WTC11 (cell line): ENCODE results near the gene ELP4. TPM values are rescaled to one million over a fixed set of nuclear protein-coding genes. Genes with fewer than 3 reads are reported as not detected.

Experiments used
- ATAC-seq: fragments of 200-7000 bp; cut with Tn5 transposase; 2 replicates; pipeline ENCODE4 v1.10.0; 2021; ENCODE audit warnings: mild to moderate bottlenecking, moderate library complexity
- CTCF ChIA-PET: fragments of 300-600 bp; sonication (Branson Sonifier 250); formaldehyde crosslinking; loops from one replicate; lab custom pipeline; 2021; ENCODE audit warnings: antibody characterized with exemption; lab: Charles Lee
- POLR2A ChIA-PET: fragments of 350-600 bp; sonication (Branson Sonifier 250); formaldehyde crosslinking; loops from one replicate; lab custom pipeline; 2021; ENCODE audit warnings: antibody characterized with exemption; lab: Charles Lee
- DNase-seq: peaks from one replicate; pipeline ENCODE4 v3.0.0; 2021; ENCODE audit warnings: low spot score
- H3K27ac Mint-ChIP-seq: 2 replicates; pipeline ENCODE4 v1.8.0; 2021; ENCODE audit warnings: mixed read lengths
- H3K27me3 Mint-ChIP-seq: 2 replicates; pipeline ENCODE4 v1.8.0; 2021; ENCODE audit warnings: low read depth, mild to moderate bottlenecking, moderate library complexity, mixed read lengths
- H3K36me3 Mint-ChIP-seq: 2 replicates; pipeline ENCODE4 v1.8.0; 2021; ENCODE audit warnings: mixed read lengths
- H3K4me1 Mint-ChIP-seq: 2 replicates; pipeline ENCODE4 v1.8.0; 2022; ENCODE audit warnings: mixed read lengths
- H3K4me3 Mint-ChIP-seq: 2 replicates; pipeline ENCODE4 v1.8.0; 2021; ENCODE audit warnings: mild to moderate bottlenecking, moderate library complexity, mixed read lengths
- H3K9me3 Mint-ChIP-seq: 2 replicates; pipeline ENCODE4 v1.8.0; 2021; ENCODE audit warnings: mixed read lengths
- AR ChIP-seq: fragments of 250-450 bp; sonication (Bioruptor Pico); IDR thresholded peaks from 2 replicates; pipeline ENCODE4 v1.9.0; 2021; ENCODE audit warnings: mild to moderate bottlenecking
- ATF1 ChIP-seq: sonication (generic); formaldehyde crosslinking; IDR thresholded peaks from 2 replicates; pipeline ENCODE4 v1.8.1; 2023; ENCODE audit warnings: mild to moderate bottlenecking, moderate library complexity, missing genetic modification reagents
- CREB1 ChIP-seq: sonication (generic); formaldehyde crosslinking; IDR thresholded peaks from 2 replicates; pipeline ENCODE4 v1.8.0; 2023; ENCODE audit warnings: mild to moderate bottlenecking, missing genetic modification reagents
- FOXJ3 ChIP-seq: sonication (generic); formaldehyde crosslinking; IDR thresholded peaks from 2 replicates; pipeline ENCODE4 v1.9.0; 2021; ENCODE audit warnings: missing genetic modification reagents, mild to moderate bottlenecking, borderline replicate concordance
- GRHL2 ChIP-seq: fragments of 250-450 bp; sonication (Bioruptor Pico); IDR thresholded peaks from 2 replicates; pipeline ENCODE4 v1.8.0; 2022; ENCODE audit warnings: mild to moderate bottlenecking, moderate library complexity; ENCODE audit not compliant: insufficient replicate concordance, severe bottlenecking
- GTF2I ChIP-seq: fragments of 250-450 bp; sonication (Bioruptor Pico); conservative IDR thresholded peaks from 2 replicates; pipeline ENCODE4 v1.4.0; 2021; ENCODE audit warnings: mild to moderate bottlenecking
- HMGA2 ChIP-seq: fragments of 250-450 bp; sonication (Bioruptor Pico); IDR thresholded peaks from 2 replicates; pipeline ENCODE4 v1.4.0; 2021; ENCODE audit warnings: mild to moderate bottlenecking, moderate library complexity
- IRF1 ChIP-seq: sonication (generic); formaldehyde crosslinking; IDR thresholded peaks from 2 replicates; pipeline ENCODE4 v1.8.0; 2023; ENCODE audit warnings: missing genetic modification reagents
- IRF2 ChIP-seq: sonication (generic); formaldehyde crosslinking; IDR thresholded peaks from 2 replicates; pipeline ENCODE4 v1.8.0; 2022; ENCODE audit warnings: low read depth, missing genetic modification reagents, borderline replicate concordance
- JAZF1 ChIP-seq: fragments of 250-450 bp; sonication (Bioruptor Pico); IDR thresholded peaks from 2 replicates; pipeline ENCODE4 v1.9.0; 2021; ENCODE audit warnings: moderate library complexity, mild to moderate bottlenecking, inconsistent platforms
- JUN ChIP-seq: sonication (generic); formaldehyde crosslinking; IDR thresholded peaks from 2 replicates; pipeline ENCODE4 v1.8.0; 2023; ENCODE audit warnings: mild to moderate bottlenecking, missing genetic modification reagents
- MXD4 ChIP-seq: fragments of 250-450 bp; sonication (Bioruptor Pico); IDR thresholded peaks from 2 replicates; pipeline ENCODE4 v1.8.0; 2021; ENCODE audit warnings: mild to moderate bottlenecking, moderate library complexity, borderline replicate concordance
- NR2C2 ChIP-seq: sonication (generic); formaldehyde crosslinking; IDR thresholded peaks from 2 replicates; pipeline ENCODE4 v1.8.0; 2022; ENCODE audit warnings: mild to moderate bottlenecking, missing genetic modification reagents
- RELA ChIP-seq: sonication (generic); formaldehyde crosslinking; IDR thresholded peaks from 2 replicates; pipeline ENCODE4 v1.8.1; 2022; ENCODE audit warnings: missing genetic modification reagents, mild to moderate bottlenecking, borderline replicate concordance
- SMAD3 ChIP-seq: sonication (generic); formaldehyde crosslinking; IDR thresholded peaks from 2 replicates; pipeline ENCODE4 v1.8.0; 2022; ENCODE audit warnings: missing genetic modification reagents, mild to moderate bottlenecking, borderline replicate concordance
- STAT6 ChIP-seq: sonication (generic); formaldehyde crosslinking; conservative IDR thresholded peaks from 2 replicates; pipeline ENCODE4 v1.8.1; 2023; ENCODE audit warnings: mild to moderate bottlenecking, low read depth, missing genetic modification reagents, moderate library complexity
- TCF7 ChIP-seq: sonication (generic); formaldehyde crosslinking; IDR thresholded peaks from 2 replicates; pipeline ENCODE4 v1.8.0; 2022; ENCODE audit warnings: mild to moderate bottlenecking, low read depth, missing genetic modification reagents, moderate library complexity
- USF2 ChIP-seq: sonication (generic); formaldehyde crosslinking; IDR thresholded peaks from 2 replicates; pipeline ENCODE4 v1.8.1; 2023; ENCODE audit warnings: mild to moderate bottlenecking, missing genetic modification reagents, moderate library complexity
- ZBTB21 ChIP-seq: sonication (generic); formaldehyde crosslinking; IDR thresholded peaks from 2 replicates; pipeline ENCODE4 v1.8.1; 2023; ENCODE audit warnings: mild to moderate bottlenecking, missing genetic modification reagents, borderline replicate concordance
- ZNF219 ChIP-seq: sonication (generic); formaldehyde crosslinking; IDR thresholded peaks from 2 replicates; pipeline ENCODE4 v1.8.0; 2023; ENCODE audit warnings: missing genetic modification reagents, mild to moderate bottlenecking, borderline replicate concordance
- ZNF232 ChIP-seq: sonication (generic); formaldehyde crosslinking; IDR thresholded peaks from 2 replicates; pipeline ENCODE4 v1.8.0; 2022; ENCODE audit warnings: mild to moderate bottlenecking, missing genetic modification reagents
- ZNF281 ChIP-seq: sonication (generic); formaldehyde crosslinking; IDR thresholded peaks from 2 replicates; pipeline ENCODE4 v1.8.0; 2023; ENCODE audit warnings: mild to moderate bottlenecking, missing genetic modification reagents
- ZNF396 ChIP-seq: fragments of 250-450 bp; sonication (Bioruptor Pico); IDR thresholded peaks from 2 replicates; pipeline ENCODE4 v1.8.0; 2021; ENCODE audit warnings: mild to moderate bottlenecking, moderate library complexity, borderline replicate concordance
- ZNF671 ChIP-seq: fragments of 250-450 bp; sonication (Bioruptor Pico); IDR thresholded peaks from 2 replicates; pipeline ENCODE4 v1.8.0; 2021; ENCODE audit warnings: mild to moderate bottlenecking
- total RNA-seq: library from RNA; stranded (reverse); gene quantifications from 3 replicates; pipeline ENCODE4 v1.2.3, GENCODE V29; 2021
- TF ChIP-seq, protein P1 (sequence below): fragments of 250-450 bp; sonication (Bioruptor Pico); IDR thresholded peaks from 2 replicates; pipeline ENCODE4 v1.9.0; 2021; ENCODE audit warnings: mild to moderate bottlenecking
- TF ChIP-seq, protein P2 (sequence below): sonication (generic); formaldehyde crosslinking; conservative IDR thresholded peaks from 2 replicates; pipeline ENCODE4 v1.8.1; 2022; ENCODE audit warnings: mild to moderate bottlenecking, missing genetic modification reagents

Gene ELP4
- total RNA-seq, 1 experiment from 2014 or later: 14.6 TPM

- Mint-ChIP-seq H3K9me3 (no peaks in the 10 kb centered on the region), H3K4me3 (no peak overlapping the region), H3K4me1 (peaks cover 31% of the 10 kb centered on the region), H3K27ac (no peak overlapping the region), H3K27me3 (no peaks in the 10 kb centered on the region), H3K36me3 (no peaks in the 10 kb centered on the region)
- DNase-seq (no peak), ATAC-seq (no peak)
- TF ChIP-seq ZNF219 (CRISPR knock-in tag) (no peak), FOXJ3 (CRISPR knock-in tag) (no peak), ZNF396 (CRISPR knock-in tag) (no peak), GRHL2 (no peak), NR2C2 (CRISPR knock-in tag) (no peak), IRF2 (CRISPR knock-in tag) (no peak), HMGA2 (no peak), ZBTB21 (CRISPR knock-in tag) (no peak), RELA (no peak), CREB1 (no peak)
- TF ChIP-seq, protein P1, sequence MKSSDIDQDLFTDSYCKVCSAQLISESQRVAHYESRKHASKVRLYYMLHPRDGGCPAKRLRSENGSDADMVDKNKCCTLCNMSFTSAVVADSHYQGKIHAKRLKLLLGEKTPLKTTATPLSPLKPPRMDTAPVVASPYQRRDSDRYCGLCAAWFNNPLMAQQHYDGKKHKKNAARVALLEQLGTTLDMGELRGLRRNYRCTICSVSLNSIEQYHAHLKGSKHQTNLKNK (CRISPR knock-in tag): no peak
- TF ChIP-seq, protein P2, sequence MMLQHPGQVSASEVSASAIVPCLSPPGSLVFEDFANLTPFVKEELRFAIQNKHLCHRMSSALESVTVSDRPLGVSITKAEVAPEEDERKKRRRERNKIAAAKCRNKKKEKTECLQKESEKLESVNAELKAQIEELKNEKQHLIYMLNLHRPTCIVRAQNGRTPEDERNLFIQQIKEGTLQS (CRISPR knock-in tag): no peak
- CTCF ChIA-PET: interaction anchor here (1.8 kb wide), 1 partner anchor 123 kb away, joined by 6 read pairs; no protein-coding TSS in a partner anchor
- POLR2A ChIA-PET: no interaction called here
Observed at GRCh38 chr11:31764261-31764660, 254.7 kb downstream of the ELP4 start.

DNA sequence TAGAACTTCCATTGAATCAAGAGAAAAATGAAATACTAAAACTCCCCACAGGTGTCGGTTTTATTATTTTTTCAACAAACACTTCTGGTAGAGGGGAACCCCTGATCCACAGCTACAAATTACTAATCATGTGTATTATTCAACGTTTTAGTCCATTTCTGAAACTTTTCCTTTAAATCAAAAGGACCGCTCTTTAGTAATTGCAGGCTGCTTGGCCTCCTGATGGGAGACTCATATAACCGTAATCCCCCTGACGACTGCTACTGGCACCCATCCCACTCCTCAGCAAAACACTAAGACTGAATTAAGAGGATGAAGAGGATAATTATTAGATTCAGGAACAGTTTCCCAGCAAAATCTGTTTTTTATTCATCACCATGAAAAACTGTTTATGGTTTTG, 255.2 kb downstream of the ELP4 start:
- DNase-seq: no peak
- H3K9me3 Mint-ChIP-seq: no peaks in the 10 kb centered on the region
- no peaks in the 10 kb centered on the region for H3K36me3 Mint-ChIP-seq
- POLR2A ChIA-PET: no interaction called here
- TF ChIP-seq USF2 (CRISPR knock-in tag) (no peak), MXD4 (CRISPR knock-in tag) (no peak), ZNF281 (CRISPR knock-in tag) (no peak), ZNF232 (no peak), TCF7 (CRISPR knock-in tag) (no peak), STAT6 (no peak), SMAD3 (CRISPR knock-in tag) (no peak), IRF1 (CRISPR knock-in tag) (no peak), JAZF1 (CRISPR knock-in tag) (no peak), GTF2I (CRISPR knock-in tag) (no peak), AR (CRISPR knock-in tag) (no peak), ZNF671 (CRISPR knock-in tag) (no peak), ATF1 (CRISPR knock-in tag) (no peak), JUN (CRISPR knock-in tag) (no peak)
- TF ChIP-seq, all 79 proteins: peak for 0
- CTCF ChIA-PET: interaction anchor here (1.8 kb wide), 1 partner anchor 123 kb away, joined by 6 read pairs; no protein-coding TSS in a partner anchor
- no peak overlapping the region for H3K4me3 Mint-ChIP-seq
- peaks cover 31% of the 10 kb centered on the region for H3K4me1 Mint-ChIP-seq
- H3K27me3 Mint-ChIP-seq: no peaks in the 10 kb centered on the region
- no peak for ATAC-seq
- no peak overlapping the region for H3K27ac Mint-ChIP-seq
